Neural cell (in vitro differentiated cells): ENCODE measurements around the gene B3GNT5. TPM values are rescaled to one million over a fixed set of nuclear protein-coding genes. Genes with fewer than 3 reads are reported as not detected.

Source experiments
- H2AFZ ChIP-seq: fragments of 200-600, 300-800 bp; sonication (generic), shearing (Covaris generic); 2 replicates; pipeline ENCODE4 v1.6.0; 2014; ENCODE audit warnings: low read depth, mild to moderate bottlenecking, antibody characterized with exemption, low read length, moderate library complexity
- H3F3A ChIP-seq: fragments of 200-600 bp; shearing (Covaris generic); 2 replicates; pipeline ENCODE4 v1.6.1; 2016; ENCODE audit warnings: mild to moderate bottlenecking, moderate library complexity, mixed read lengths, antibody characterized with exemption, low read length; ENCODE audit not compliant: insufficient read depth, poor library complexity, severe bottlenecking
- H3K27ac ChIP-seq: fragments of 200-600, 300-800 bp; sonication (generic), shearing (Covaris generic); 2 replicates; pipeline ENCODE4 v1.5.1; 2014; ENCODE audit warnings: mild to moderate bottlenecking, low read length, moderate library complexity
- H3K27me3 ChIP-seq: fragments of 300-800, 200-600 bp; sonication (generic), shearing (Covaris generic); 2 replicates; pipeline ENCODE4 v1.6.0; 2014; ENCODE audit warnings: mild to moderate bottlenecking, low read depth, low read length, moderate library complexity; ENCODE audit not compliant: insufficient read depth
- H3K36me3 ChIP-seq: fragments of 300-800, 200-600 bp; sonication (generic), shearing (Covaris generic); 2 replicates; pipeline ENCODE4 v1.5.1; 2014; ENCODE audit warnings: mild to moderate bottlenecking, antibody characterized with exemption, low read length, moderate library complexity; ENCODE audit not compliant: insufficient read depth
- H3K4me2 ChIP-seq: fragments of 300-800, 200-600 bp; sonication (generic), shearing (Covaris generic); 2 replicates; pipeline ENCODE4 v1.6.0; 2014; ENCODE audit warnings: mild to moderate bottlenecking, low read length
- H3K4me3 ChIP-seq: fragments of 300-800, 200-600 bp; sonication (generic), shearing (Covaris generic); 2 replicates; pipeline ENCODE4 v1.5.1; 2014; ENCODE audit warnings: mild to moderate bottlenecking, low read length, moderate library complexity
- H3K79me2 ChIP-seq: fragments of 200-600 bp; shearing (Covaris generic); replicated peaks from 2 replicates; pipeline ENCODE4 v1.6.0; 2014; ENCODE audit warnings: mild to moderate bottlenecking, low read length, moderate library complexity; ENCODE audit not compliant: insufficient read depth
- H3K9ac ChIP-seq: fragments of 300-800, 200-600 bp; sonication (generic), shearing (Covaris generic); 2 replicates; pipeline ENCODE4 v1.6.1; 2016; ENCODE audit warnings: mild to moderate bottlenecking, low read length, mixed read lengths
- H3K9me2 ChIP-seq: fragments of 200-600 bp; shearing (Covaris generic); 2 replicates; pipeline ENCODE4 v1.6.1; 2016; ENCODE audit warnings: mild to moderate bottlenecking, low read length, mixed read lengths; ENCODE audit not compliant: insufficient read depth
- H3K9me3 ChIP-seq: fragments of 200-600, 300-800 bp; sonication (generic), shearing (Covaris generic); 2 replicates; pipeline ENCODE4 v1.6.1; 2016; ENCODE audit warnings: mild to moderate bottlenecking, mixed run types, low read length, moderate library complexity, mixed read lengths
- H4K20me1 ChIP-seq: fragments of 200-600 bp; shearing (Covaris generic); 2 replicates; pipeline ENCODE4 v1.6.1; 2016; ENCODE audit warnings: mild to moderate bottlenecking, mixed run types; ENCODE audit not compliant: insufficient read depth
- CTCF ChIP-seq: fragments of 450-650 bp; IDR thresholded peaks from 2 replicates; pipeline ENCODE4 v1.5.1; 2014; ENCODE audit warnings: antibody characterized with exemption, mild to moderate bottlenecking, moderate library complexity; ENCODE audit not compliant: poor library complexity, severe bottlenecking
- EP300 ChIP-seq: fragments of 450-650 bp; conservative IDR thresholded peaks from 2 replicates; pipeline ENCODE4 v1.6.1; 2014; ENCODE audit warnings: antibody characterized with exemption, mild to moderate bottlenecking, moderate library complexity; ENCODE audit not compliant: poor library complexity, severe bottlenecking
- EZH2 ChIP-seq: fragments of 200-600, 300-800 bp; shearing (Covaris generic), sonication (generic); IDR thresholded peaks from 2 replicates; pipeline ENCODE4 v1.6.1; 2014; ENCODE audit warnings: antibody characterized with exemption, low read length, borderline replicate concordance, mild to moderate bottlenecking; ENCODE audit not compliant: insufficient read depth, poor library complexity, severe bottlenecking
- MXI1 ChIP-seq: fragments of 450-650 bp; conservative IDR thresholded peaks from 2 replicates; pipeline ENCODE4 v1.6.1; 2014; ENCODE audit warnings: antibody characterized with exemption, mild to moderate bottlenecking; ENCODE audit not compliant: poor library complexity, severe bottlenecking
- POLR2AphosphoS5 ChIP-seq: IDR thresholded peaks from 2 replicates; pipeline ENCODE4 v1.6.1; 2012
- RAD21 ChIP-seq: fragments of 450-650 bp; conservative IDR thresholded peaks from 2 replicates; pipeline ENCODE4 v1.6.1; 2014; ENCODE audit warnings: antibody characterized with exemption, mild to moderate bottlenecking, moderate library complexity
- REST ChIP-seq: IDR thresholded peaks from 2 replicates; pipeline ENCODE4 v1.6.1; 2012; ENCODE audit warnings: borderline replicate concordance
- SMC3 ChIP-seq: fragments of 450-650 bp; conservative IDR thresholded peaks from 2 replicates; pipeline ENCODE4 v1.6.1; 2014; ENCODE audit warnings: antibody characterized with exemption, mild to moderate bottlenecking, moderate library complexity; ENCODE audit not compliant: poor library complexity
- TAF1 ChIP-seq: IDR thresholded peaks from 2 replicates; pipeline ENCODE4 v1.6.1; 2012; ENCODE audit warnings: low read depth
- polyA plus RNA-seq: library from polyadenylated mRNA; depleted of rRNA; stranded (reverse); fragments of >200 nt; gene quantifications from 2 replicates; pipeline ENCODE4 v1.2.3, GENCODE V29; 2014

Gene B3GNT5
- polyA plus RNA-seq, 1 donor from 2014 or later, result 6.1 TPM

- H3K9me2 ChIP-seq, result no peaks in the 10 kb centered on the region
- H3K79me2 ChIP-seq, result no peaks in the 10 kb centered on the region
- no peaks in the 10 kb centered on the region for H3K9me3 ChIP-seq
- H3K9ac ChIP-seq, result no peak overlapping the region
- no peaks in the 10 kb centered on the region for H3K36me3 ChIP-seq
- H3K4me2 ChIP-seq, result no peak overlapping the region
- H2AFZ ChIP-seq, result no peak overlapping the region
- H3K4me3 ChIP-seq, result no peak overlapping the region
- no peak overlapping the region for H3K27ac ChIP-seq
- no peaks in the 10 kb centered on the region for H4K20me1 ChIP-seq
- H3F3A ChIP-seq, result no peaks in the 10 kb centered on the region
- no peak for TF ChIP-seq RAD21
- TF ChIP-seq CTCF, result no peak
- TF ChIP-seq MXI1, result no peak
- no peak for TF ChIP-seq SMC3
- H3K27me3 ChIP-seq, result no peaks in the 10 kb centered on the region
Observed at GRCh38 chr3:183284570-183284969, 31.5 kb downstream of the B3GNT5 start.

GRCh38 chr3:183285318-183285717, 32.3 kb downstream of the B3GNT5 start:
- H3K9me2 ChIP-seq, result no peaks in the 10 kb centered on the region
- no peaks in the 10 kb centered on the region for H3K36me3 ChIP-seq
- no peak overlapping the region for H3K4me2 ChIP-seq
- no peak overlapping the region for H3K9ac ChIP-seq
- no peaks in the 10 kb centered on the region for H3K9me3 ChIP-seq
- no peak overlapping the region for H3K4me3 ChIP-seq
- no peaks in the 10 kb centered on the region for H3F3A ChIP-seq
- H3K79me2 ChIP-seq, result no peaks in the 10 kb centered on the region
- TF ChIP-seq RAD21 (no peak), MXI1 (no peak), EZH2 (no peak), SMC3 (no peak), TAF1 (no peak), CTCF (no peak), EP300 (no peak), REST (no peak), POLR2AphosphoS5 (no peak)
- H3K27me3 ChIP-seq, result no peaks in the 10 kb centered on the region
- no peak overlapping the region for H3K27ac ChIP-seq
- no peaks in the 10 kb centered on the region for H4K20me1 ChIP-seq
- H2AFZ ChIP-seq, result no peak overlapping the region
